NCI-H2227 treated with DMSO at 0.1 percent for 48 hours (cell line): ENCODE results near the gene IRF2BP2.
"Not testable (repeated sequence)": the region's sequence is repeated elsewhere in the genome, so short reads cannot be mapped to it uniquely, and the experiment has no call there.

Experiments used
- DNase-seq: peaks from one replicate; lab custom pipeline; 2025; lab: John Stamatoyannopoulos, UW

IRF2BP2 gene

DNA sequence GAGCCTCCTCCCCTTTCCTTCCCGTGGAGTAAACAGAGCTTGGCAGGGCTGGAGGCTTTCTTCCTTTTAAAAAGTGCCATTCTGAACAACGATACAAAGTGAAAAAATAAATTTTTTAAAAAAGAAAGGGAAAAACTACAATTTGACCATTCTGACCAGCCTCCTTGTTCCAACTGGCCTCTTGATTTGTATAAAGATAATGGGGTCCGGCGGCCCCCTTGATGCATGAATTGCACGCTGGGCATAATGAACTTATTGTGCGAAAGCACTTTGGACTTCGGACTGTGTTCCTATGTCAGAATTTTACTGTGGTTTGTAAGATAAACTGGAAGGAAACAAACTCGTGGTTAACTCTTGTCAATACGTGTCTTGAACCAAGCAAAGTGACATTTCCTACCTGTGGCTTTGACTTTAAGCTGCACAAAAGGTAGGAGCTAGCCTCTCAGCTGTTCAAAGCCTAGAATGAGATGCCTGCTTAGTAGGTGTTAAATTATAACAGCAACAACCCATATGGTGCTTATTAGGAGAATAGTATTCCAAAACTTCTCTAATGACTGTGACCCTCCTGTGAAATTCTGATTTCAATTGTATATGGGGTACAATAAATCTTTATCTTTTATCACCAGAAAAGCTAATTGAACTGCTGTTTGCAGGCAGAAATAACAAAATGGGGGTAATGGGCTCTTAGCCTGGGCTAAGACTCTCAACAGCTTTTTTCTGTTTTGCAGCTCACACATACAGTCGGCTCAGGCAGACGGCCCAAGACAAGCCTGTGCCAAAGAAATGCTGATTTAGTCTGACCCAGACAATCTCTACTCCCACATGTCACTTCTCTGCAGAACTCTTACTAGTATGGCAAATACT lies 9.3 kb downstream of the IRF2BP2 start:
- peak; percentile 77 for DNase-seq

- DNase-seq, result peak; percentile 93
These were observed 10.2 kb downstream of the IRF2BP2 start for GRCh38 chr1:234599617-234600417.

DNA sequence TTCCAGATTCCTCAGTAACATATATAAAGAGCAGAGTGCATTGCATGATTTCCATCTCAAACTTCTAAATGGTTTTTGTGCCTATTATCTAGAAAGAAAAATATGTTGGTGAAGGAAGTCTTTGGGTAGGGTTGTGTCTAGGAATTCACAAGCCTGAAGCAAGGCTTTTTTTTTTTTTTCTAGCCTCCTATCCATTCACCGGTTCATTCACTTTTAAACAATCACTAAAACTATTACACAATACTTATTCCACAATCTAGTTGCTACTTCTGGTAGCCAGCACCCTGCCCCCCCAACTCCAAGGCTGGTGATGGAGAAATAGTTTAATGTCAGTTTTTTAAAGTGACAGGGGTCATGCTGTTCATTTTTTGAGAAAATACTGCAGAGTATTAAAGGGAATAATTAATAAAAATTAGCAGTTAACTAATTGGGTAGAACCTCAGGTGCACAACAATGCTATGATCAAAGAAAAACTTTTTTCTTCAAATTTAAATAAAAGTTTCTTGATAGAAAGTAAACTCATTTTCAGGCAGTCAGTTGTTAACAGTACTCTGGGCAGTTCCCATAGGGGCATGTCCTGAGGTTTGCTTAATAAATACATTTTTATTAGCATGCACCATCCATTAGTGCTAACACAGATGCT lies 10.9 kb downstream of the IRF2BP2 start:
- DNase-seq, result no peak

DNA sequence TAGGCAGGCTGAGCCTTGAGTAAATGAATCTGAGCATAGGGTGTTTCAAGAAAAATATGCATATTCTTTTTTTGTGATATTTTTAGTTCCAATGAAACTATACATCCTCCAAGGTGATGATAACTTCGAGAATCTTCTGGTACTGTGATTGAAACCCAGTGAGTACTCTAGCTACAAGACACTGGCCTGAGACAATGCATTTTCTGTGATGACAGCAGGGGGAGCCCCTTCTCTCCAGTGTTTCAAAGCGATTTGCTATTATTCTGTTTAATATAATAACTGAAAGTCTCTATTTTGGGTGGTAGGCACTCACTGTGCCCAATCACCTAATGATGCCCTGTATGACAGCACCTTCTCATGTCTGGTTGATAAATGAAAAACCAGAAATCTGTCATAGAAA lies 12.1 kb downstream of the IRF2BP2 start:
- peak; percentile 31 for DNase-seq

- no peak for DNase-seq
These were observed 14.1 kb downstream of the IRF2BP2 start for GRCh38 chr1:234595899-234596298.

DNA sequence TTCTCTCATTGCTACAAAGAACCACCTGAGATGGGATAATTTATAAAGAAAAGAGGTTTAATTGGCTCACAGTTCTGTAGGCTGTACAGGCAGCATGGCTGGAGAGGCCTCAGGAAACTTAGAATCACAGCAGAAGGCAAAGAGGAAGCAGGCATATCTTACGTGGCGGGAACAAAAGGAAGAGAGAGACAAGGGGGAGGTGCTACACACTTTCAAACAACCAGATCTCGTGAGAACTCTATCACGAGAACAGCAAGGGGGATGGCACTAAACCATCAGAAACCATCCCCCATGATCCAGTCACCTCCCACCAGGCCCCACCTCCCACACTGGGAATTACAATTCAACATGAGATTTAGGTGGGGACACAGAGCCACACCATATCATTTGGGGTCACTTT lies 15.4 kb downstream of the IRF2BP2 start:
- DNase-seq, result not testable (repeated sequence)

DNA sequence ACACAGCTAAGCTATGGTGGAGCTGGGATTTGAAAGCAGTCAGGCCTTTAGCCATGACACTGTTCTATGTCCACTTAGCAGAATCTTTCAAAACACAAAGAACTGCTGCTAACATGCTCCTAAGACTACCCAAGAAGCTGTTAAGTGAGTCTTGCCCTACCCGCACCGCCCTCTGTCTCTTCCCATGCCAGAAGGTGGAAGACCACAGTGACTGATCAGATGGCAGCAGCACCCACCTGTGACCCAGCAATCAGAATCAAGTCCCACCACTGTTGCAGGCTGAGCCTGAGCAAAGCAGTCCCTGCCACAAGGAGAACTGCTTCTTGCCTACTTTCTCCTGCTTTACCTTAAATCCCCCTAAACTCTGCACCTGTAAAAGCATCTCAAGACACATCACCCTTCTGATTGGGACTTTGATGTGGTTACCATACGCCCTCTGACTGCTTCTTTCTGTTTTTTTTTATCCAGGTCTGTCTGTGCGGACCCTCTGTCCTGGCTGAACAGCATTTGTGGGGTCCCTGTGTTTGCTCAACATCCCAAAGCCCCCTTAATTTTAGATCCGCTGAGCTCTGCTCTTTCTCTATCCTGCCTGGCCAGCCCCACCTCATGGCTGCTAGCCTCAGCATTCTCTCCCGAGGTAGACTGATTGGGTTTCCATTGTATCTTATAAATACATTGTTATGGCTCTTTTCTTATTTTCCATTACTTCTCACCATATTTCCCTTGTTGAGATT lies 16.0 kb downstream of the IRF2BP2 start:
- DNase-seq, result no peak

DNA sequence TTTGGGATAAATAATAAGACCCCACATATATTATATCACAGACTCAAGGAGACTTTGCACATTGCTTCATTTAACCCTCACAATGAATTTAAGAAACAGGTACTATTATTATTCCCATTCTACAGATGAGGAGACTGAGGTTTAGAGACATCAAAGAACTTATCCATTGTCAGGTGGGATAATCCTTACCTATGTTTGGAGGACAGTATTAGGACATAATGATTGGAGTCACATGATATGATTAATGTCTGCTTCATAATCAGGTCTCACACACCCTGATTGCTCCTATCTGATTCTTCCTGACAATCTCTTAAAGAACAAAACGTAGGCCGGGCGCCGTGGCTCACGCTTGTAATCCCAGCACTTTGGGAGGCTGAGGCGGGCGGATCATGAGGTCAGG lies 16.9 kb downstream of the IRF2BP2 start:
- DNase-seq, result no peak

DNA sequence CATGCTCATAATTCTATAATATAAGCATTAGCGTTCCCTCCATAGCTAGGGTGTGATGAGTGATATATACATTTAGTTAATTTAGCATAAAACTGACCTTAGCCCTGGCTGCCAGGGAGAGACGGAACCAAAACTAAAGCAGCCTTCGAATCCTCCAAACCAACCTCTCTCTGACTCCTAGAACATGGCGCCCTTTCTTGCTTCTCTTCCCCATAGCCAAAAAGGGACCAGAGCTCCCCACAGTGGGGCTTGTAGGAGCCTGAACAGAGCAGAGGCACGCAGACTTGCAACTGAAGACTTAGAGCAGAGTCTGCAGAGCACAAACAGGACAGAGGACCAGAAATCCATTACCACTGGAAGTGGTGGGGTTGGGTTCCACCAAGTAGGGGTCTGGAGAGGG lies 17.7 kb downstream of the IRF2BP2 start:
- DNase-seq, result no peak

- DNase-seq, result no peak
These were observed 18.8 kb downstream of the IRF2BP2 start for GRCh38 chr1:234591131-234591530.

GRCh38 chr1:234589854-234590620 lies 19.9 kb downstream of the IRF2BP2 start:
- DNase-seq, result no peak

DNA sequence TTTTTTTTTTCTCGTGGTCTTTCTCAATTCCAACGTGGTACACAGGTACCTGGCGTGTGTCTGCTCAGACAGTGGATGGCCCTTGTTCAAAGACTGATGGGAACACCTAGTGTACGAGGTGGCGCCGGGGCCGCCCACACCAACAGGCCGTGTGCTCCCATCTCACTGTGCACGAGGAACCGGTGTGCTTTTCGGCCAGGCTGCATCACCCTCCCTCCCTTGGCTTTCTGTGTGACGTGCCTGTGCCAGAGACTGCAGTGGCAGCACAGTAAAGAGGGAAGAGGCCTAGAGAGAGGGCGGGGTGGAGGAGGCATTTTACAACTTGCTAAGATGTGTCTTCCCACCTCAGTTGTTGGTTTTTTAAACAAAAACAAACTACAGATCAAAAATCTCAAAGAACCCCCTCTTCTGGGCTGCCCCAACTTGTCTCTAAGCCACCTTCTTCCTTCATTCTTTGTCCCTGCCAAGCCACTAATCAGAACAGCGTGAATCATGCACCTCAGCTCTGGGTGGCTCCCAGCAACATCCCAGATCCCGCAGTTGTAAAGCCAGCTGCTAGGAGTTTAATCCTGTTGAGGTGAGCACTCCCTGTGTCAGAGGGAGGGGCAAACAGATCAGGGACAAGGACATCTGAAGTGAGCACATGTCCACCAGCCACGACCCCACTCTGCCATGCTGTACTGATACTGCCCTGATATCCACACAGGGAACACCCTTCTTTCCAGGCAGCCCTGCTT lies 20.7 kb downstream of the IRF2BP2 start:
- DNase-seq, result no peak

- no peak for DNase-seq
These were observed 21.6 kb downstream of the IRF2BP2 start for GRCh38 chr1:234588386-234588785.

GRCh38 chr1:234586892-234587485 lies 23.0 kb downstream of the IRF2BP2 start:
- no peak for DNase-seq

DNA sequence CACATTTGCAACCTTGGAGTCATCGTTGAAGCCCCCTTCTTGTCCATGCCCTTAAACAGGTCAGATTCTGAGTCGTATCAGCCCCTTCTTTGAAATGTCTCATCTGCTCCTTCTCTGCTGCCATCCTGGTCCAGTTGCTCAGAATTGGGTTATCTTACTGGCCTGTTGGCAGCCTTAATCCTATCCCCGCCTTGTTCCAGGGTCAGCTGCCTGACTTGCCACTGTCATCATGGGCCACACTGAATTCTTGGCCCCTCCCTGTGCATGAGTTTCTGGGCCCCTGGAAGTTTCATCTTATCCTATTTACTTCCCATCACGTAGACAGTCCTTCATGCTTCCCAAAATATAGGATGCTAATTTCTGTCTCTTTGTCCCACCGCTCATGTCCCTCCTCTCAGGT lies 23.7 kb downstream of the IRF2BP2 start:
- DNase-seq, result no peak

- no peak for DNase-seq
These were observed 24.5 kb downstream of the IRF2BP2 start for GRCh38 chr1:234585330-234586055.

- DNase-seq, result peak; percentile 78
These were observed 25.1 kb downstream of the IRF2BP2 start for GRCh38 chr1:234584926-234585325.

GRCh38 chr1:234584420-234584805 lies 25.6 kb downstream of the IRF2BP2 start:
- DNase-seq, result no peak

GRCh38 chr1:234583755-234584419 lies 26.1 kb downstream of the IRF2BP2 start:
- no peak for DNase-seq
